HepG2 (cell line): ENCODE data around the gene AMZ1. TPM values are rescaled to one million over a fixed set of nuclear protein-coding genes. Genes with fewer than 3 reads are reported as not detected.

Experiments used
- ATAC-seq: fragments of 200-7000 bp; cut with Tn5 transposase; 3 replicates; pipeline ENCODE4 v1.9.1; 2020; ENCODE audit warnings: mild to moderate bottlenecking, moderate library complexity
- BruUV-seq: library from RNA; stranded (reverse); fragments of 400-500 nt; replicated peaks from 2 replicates; lab custom pipeline; 2021; lab: Mats Ljungman, UMichigan
- CTCF ChIA-PET: fragments of 300-600 bp; formaldehyde crosslinking; extraction: SDS; loops from one replicate; lab custom pipeline; 2021; ENCODE audit warnings: low total read pairs, inconsistent platforms, low intra/inter-chr PET ratio; lab: Yijun Ruan, JAX
- POLR2A ChIA-PET: fragments of 350-600 bp; sonication (Branson Sonifier 250); formaldehyde crosslinking; loops from one replicate; lab custom pipeline; 2020; ENCODE audit warnings: antibody characterized with exemption, inconsistent platforms; lab: Yijun Ruan, JAX
- DNase-seq: peaks from one replicate; pipeline ENCODE4 v3.0.0-alpha.2; 2015; ENCODE audit warnings: low spot score
- FAIRE-seq: peaks from 3 replicates; lab custom pipeline; 2011; peaks lifted over from hg19 to GRCh38; lab: Jason Lieb, UNC
- H2AFZ ChIP-seq: one replicate; pipeline ENCODE4 v1.6.1; 2011; ENCODE audit warnings: low read length, inconsistent platforms
- H3K27ac ChIP-seq: fragments of 300-600 bp; 3 replicates; pipeline ENCODE4 v1.8.0; 2011; ENCODE audit warnings: mixed run types, mild to moderate bottlenecking, mixed read lengths, low read length, inconsistent platforms; ENCODE audit not compliant: insufficient read depth; ENCODE audit errors: extremely low read length
- H3K27me3 ChIP-seq, 2 experiments: fragments of 200-600 bp in 1 of 2; 2 replicates in 1 of 2; 3 replicates in 1 of 2; pipeline versions ENCODE4 v1.6.0 to v1.8.0; 2011; ENCODE audit warnings: low read length in 2 of 2, mild to moderate bottlenecking in 2 of 2, moderate library complexity in 2 of 2, inconsistent platforms in 1 of 2; ENCODE audit not compliant: insufficient read depth in 2 of 2, control insufficient read depth in 1 of 2
- H3K36me3 ChIP-seq, 2 experiments: fragments of 200-600 bp in 1 of 2; replicated peaks in 1 of 2; 2 replicates in 1 of 2; 3 replicates in 1 of 2; pipeline versions ENCODE4 v1.5.1 to v1.8.0; 2011; ENCODE audit warnings: low read length in 2 of 2, inconsistent platforms in 1 of 2; ENCODE audit not compliant: insufficient read depth in 2 of 2, control insufficient read depth in 1 of 2
- H3K4me1 ChIP-seq: 2 replicates; pipeline ENCODE4 v1.5.1; 2012; ENCODE audit warnings: low read length, inconsistent platforms; ENCODE audit not compliant: insufficient read depth
- H3K4me2 ChIP-seq: 2 replicates; pipeline ENCODE4 v1.6.0; 2011; ENCODE audit warnings: low read depth, low read length, inconsistent platforms
- H3K4me3 ChIP-seq, 3 experiments: fragments of 200-600 bp in 1 of 3; sonication (generic), shearing (Covaris generic) in 1 of 3; replicated peaks in 1 of 3; 2 replicates each; pipeline ENCODE4 v1.5.1; 2011 to 2016; ENCODE audit warnings: low read length in 3 of 3, inconsistent platforms in 2 of 3, low read depth in 2 of 3, mild to moderate bottlenecking in 2 of 3, control low read depth in 1 of 3, mixed read lengths in 1 of 3; ENCODE audit not compliant: insufficient read depth in 1 of 3
- H3K79me2 ChIP-seq: one replicate; pipeline ENCODE4 v1.6.1; 2011; ENCODE audit warnings: low read length, inconsistent platforms; ENCODE audit not compliant: insufficient read depth
- H3K9ac ChIP-seq: 2 replicates; pipeline ENCODE4 v1.6.0; 2011; ENCODE audit warnings: mild to moderate bottlenecking, low read depth, low read length, inconsistent platforms; ENCODE audit not compliant: insufficient read depth
- H3K9me3 ChIP-seq: 2 replicates; pipeline ENCODE4 v1.5.1; 2012; ENCODE audit warnings: mild to moderate bottlenecking, low read length
- H4K20me1 ChIP-seq: 2 replicates; pipeline ENCODE4 v1.6.0; 2011; ENCODE audit warnings: inconsistent platforms, mild to moderate bottlenecking, low read length, moderate library complexity; ENCODE audit not compliant: insufficient read depth
- ATAD3A ChIP-seq: sonication (generic); formaldehyde crosslinking; IDR thresholded peaks from 2 replicates; pipeline ENCODE4 v1.4.0; 2020; ENCODE audit warnings: missing genetic modification reagents
- EZH2 ChIP-seq: conservative IDR thresholded peaks from 2 replicates; pipeline ENCODE4 v1.6.1; 2012; ENCODE audit warnings: mild to moderate bottlenecking, low read depth, low read length, moderate library complexity
- FIP1L1 ChIP-seq: fragments of 200-400 bp; formaldehyde crosslinking; IDR thresholded peaks from 2 replicates; pipeline ENCODE4 v1.6.1; 2018; ENCODE audit warnings: low read depth, mild to moderate bottlenecking, low read length, moderate library complexity, borderline replicate concordance; ENCODE audit not compliant: insufficient read depth
- HIC2 ChIP-seq: sonication (generic); formaldehyde crosslinking; IDR thresholded peaks from 2 replicates; pipeline ENCODE4 v1.9.0; 2022; ENCODE audit warnings: low read depth, missing genetic modification reagents
- MXI1 ChIP-seq: IDR thresholded peaks from 3 replicates; pipeline ENCODE4 v1.6.1; 2012; ENCODE audit warnings: low read depth, low read length, inconsistent platforms, borderline replicate concordance
- RARA ChIP-seq: IDR thresholded peaks from 2 replicates; pipeline ENCODE4 v1.6.1; 2016; ENCODE audit warnings: missing genetic modification reagents, missing compliant biosample characterization
- SMARCE1 ChIP-seq: fragments of 450-650 bp; IDR thresholded peaks from 2 replicates; pipeline ENCODE4 v1.6.1; 2017; ENCODE audit warnings: borderline replicate concordance
- SP1 ChIP-seq, 2 experiments: fragments of 450-650 bp in 1 of 2; sonication (generic) in 1 of 2; formaldehyde crosslinking in 1 of 2; IDR thresholded peaks; 2 replicates each; pipeline versions ENCODE4 v1.4.0 to v1.6.1; 2016 to 2020; ENCODE audit warnings: missing genetic modification reagents in 1 of 2
- THAP11 ChIP-seq: IDR thresholded peaks from 2 replicates; pipeline ENCODE4 v1.6.1; 2016; ENCODE audit warnings: missing biosample characterization, missing genetic modification reagents
- ZFP41 ChIP-seq: sonication (generic); formaldehyde crosslinking; IDR thresholded peaks from 2 replicates; pipeline ENCODE4 v1.4.0; 2020; ENCODE audit warnings: mild to moderate bottlenecking, missing genetic modification reagents, borderline replicate concordance
- ZNF124 ChIP-seq: sonication (generic); formaldehyde crosslinking; IDR thresholded peaks from 2 replicates; pipeline ENCODE4 v1.4.0; 2020; ENCODE audit warnings: missing genetic modification reagents
- ZNF205 ChIP-seq: IDR thresholded peaks from 2 replicates; pipeline ENCODE4 v1.6.1; 2018; ENCODE audit warnings: missing biosample characterization, missing genetic modification reagents
- ZNF687 ChIP-seq: sonication (generic); formaldehyde crosslinking; IDR thresholded peaks from 2 replicates; pipeline ENCODE4 v1.5.1; 2020; ENCODE audit warnings: mild to moderate bottlenecking, missing genetic modification reagents, moderate library complexity
- ZNF83 ChIP-seq: sonication (generic); formaldehyde crosslinking; IDR thresholded peaks from 2 replicates; pipeline ENCODE4 v1.4.0; 2020; ENCODE audit warnings: missing genetic modification reagents, mild to moderate bottlenecking, borderline replicate concordance
- WGBS: methylation state at CpG from one replicate; pipeline ENCODE4 v1.1.6; 2017; ENCODE audit warnings: low lambda C conversion rate; 5-methylcytosine and 5-hydroxymethylcytosine counted together
- in situ Hi-C: cut with HindIII; loops from 2 replicates; pipeline ENCODE4 v1.10.0; 2017; ENCODE audit warnings: low pct_unique_long_range_greater_than_20kb; ENCODE audit not compliant: extremely low pct_ligation_motif_present
- intact Hi-C: fragments of 100-400 bp; cut with micrococcal nuclease; formaldehyde crosslinking; loops from one replicate; pipeline ENCODE4 v1.10.0; 2022; ENCODE audit not compliant: unreplicated experiment
- polyA plus RNA-seq, 8 experiments: library from polyadenylated mRNA; depleted of rRNA in 3 of 8; stranded (reverse) in 7 of 8; unstranded in 1 of 8; fragments of >200 nt; fragmentation: Illumina TruSeq in 4 of 8; extraction: Trizol in 4 of 8; gene quantifications; 2 replicates each; pipeline versions ENCODE4 v1.2.1 to v1.2.3, GENCODE V29; 2011 to 2016; ENCODE audit warnings: low read depth in 4 of 8, missing spikeins in 1 of 8, mixed read lengths in 1 of 8; ENCODE audit not compliant: insufficient read depth in 1 of 8
- total RNA-seq, 5 experiments: library from RNA; depleted of rRNA; stranded (reverse); fragments of >200 nt; fragmentation: Illumina TruSeq; extraction: Trizol; gene quantifications; 2 replicates each; pipeline ENCODE4 v1.2.3, GENCODE V29; 2016; ENCODE audit warnings: low read depth in 1 of 5

Gene AMZ1
- total and polyA plus RNA-seq, 2 of the 13 experiments (the other 11 are each of a cell fraction or from before 2014, with no cell fraction given) = 0.03 TPM; not detected in 1

GRCh38 chr7:2686101-2686500, 1.9 kb upstream of the AMZ1 start:
- peaks cover 21 to 73% of the 10 kb centered on the region in 2 experiments for H3K27me3 ChIP-seq
- intact Hi-C loops = no loop called here
- no peak overlapping the region for H3K9ac ChIP-seq
- no peak overlapping the region for H3K4me3 ChIP-seq
- H4K20me1 ChIP-seq = no peaks in the 10 kb centered on the region
- TF ChIP-seq ZNF83 (CRISPR knock-in tag) (no peak), MXI1 (no peak), ZNF124 (CRISPR knock-in tag) (no peak), SMARCE1 (no peak), THAP11 (CRISPR knock-in tag) (no peak), SP1 (IDR thresholded peaks at IDR 0.05) (no peak), SP1 (CRISPR knock-in tag; IDR thresholded peaks at IDR 0.05) (no peak), ZNF205 (CRISPR knock-in tag) (no peak)
- FAIRE-seq (no peak), DNase-seq (no peak), ATAC-seq (no peak)
- H3K4me2 ChIP-seq = no peak overlapping the region
- no peaks in the 10 kb centered on the region for H3K36me3 ChIP-seq
- WGBS = 57% methylated on average over 14 of the region's 14 CpGs
- no peaks in the 10 kb centered on the region for H3K9me3 ChIP-seq
- no peak overlapping the region for H3K27ac ChIP-seq
- POLR2A ChIA-PET = no interaction called here
- in situ Hi-C loops = no loop called here
- H3K4me1 ChIP-seq = peaks cover 19% of the 10 kb centered on the region
- no peak overlapping the region for H2AFZ ChIP-seq
- CTCF ChIA-PET = no interaction called here
- no peaks in the 10 kb centered on the region for H3K79me2 ChIP-seq
- BruUV-seq = no TSS peak

- ATAC-seq (no peak; the same call in 2 of the 3 replicates), FAIRE-seq (no peak), DNase-seq (no peak)
- H3K79me2 ChIP-seq = no peaks in the 10 kb centered on the region
- peaks cover 24 to 69% of the 10 kb centered on the region in 2 experiments for H3K27me3 ChIP-seq
- H4K20me1 ChIP-seq = no peaks in the 10 kb centered on the region
- H3K9me3 ChIP-seq = no peaks in the 10 kb centered on the region
- peaks cover 24% of the 10 kb centered on the region for H3K4me1 ChIP-seq
- WGBS = 12% methylated on average over 8 of the region's 17 CpGs
- in situ Hi-C loops (no loop called here), intact Hi-C loops (no loop called here)
- H3K4me2 ChIP-seq = no peak overlapping the region
- H2AFZ ChIP-seq = no peak overlapping the region
- H3K36me3 ChIP-seq = no peaks in the 10 kb centered on the region
- no peak overlapping the region for H3K4me3 ChIP-seq
- no peak overlapping the region for H3K27ac ChIP-seq
- no peak overlapping the region for H3K9ac ChIP-seq
- CTCF ChIA-PET = no interaction called here
- POLR2A ChIA-PET = no interaction called here
- BruUV-seq = no TSS peak
- TF ChIP-seq EZH2 (peak; percentile 71; the same call in 1 of the 2 replicates), ATAD3A (CRISPR knock-in tag) (no peak), FIP1L1 (no peak), RARA (CRISPR knock-in tag) (no peak), HIC2 (no peak), ZFP41 (CRISPR knock-in tag) (no peak), ZNF687 (peak; percentile 4; the same call in 1 of the 2 replicates)
Measured at GRCh38 chr7:2687338-2687869, 598 bp upstream of the AMZ1 start.
